H1 (cell line): ENCODE data around the gene CD34.

Experiments
- ATF2 ChIP-seq: IDR thresholded peaks from 2 replicates; pipeline ENCODE4 v1.6.1; 2012; ENCODE audit warnings: low read length, inconsistent platforms
- BRCA1 ChIP-seq: IDR thresholded peaks from 2 replicates; pipeline ENCODE4 v1.6.1; 2012; ENCODE audit warnings: low read depth, low read length, improper control_type of control experiment
- EZH2 ChIP-seq: fragments of 200-600 bp; sonication (generic); IDR thresholded peaks from 2 replicates; pipeline ENCODE4 v1.7.1; 2012; ENCODE audit warnings: low read depth, mild to moderate bottlenecking, moderate library complexity, low read length, inconsistent platforms; ENCODE audit not compliant: severe bottlenecking
- RFX5 ChIP-seq: IDR thresholded peaks from 2 replicates; pipeline ENCODE4 v1.6.1; 2011; ENCODE audit warnings: low read depth, low read length, improper control_type of control experiment, borderline replicate concordance
- SIN3A ChIP-seq, 2 experiments: IDR thresholded peaks in 1 of 2; conservative IDR thresholded peaks in 1 of 2; 2 replicates each; pipeline ENCODE4 v1.6.1; 2011 to 2012; ENCODE audit warnings: low read length in 2 of 2, improper control_type of control experiment in 1 of 2, low read depth in 1 of 2, mild to moderate bottlenecking in 1 of 2
- TF ChIP-seq, protein P1 (sequence below): IDR thresholded peaks from 2 replicates; pipeline ENCODE4 v1.6.1; 2012; ENCODE audit warnings: inconsistent platforms
- TF ChIP-seq, protein P2 (sequence below), 3 experiments: IDR thresholded peaks; 1 replicate in 2 of 3; 2 replicates in 1 of 3; pipeline versions ENCODE4 v1.5.1 to v1.6.1; 2011; ENCODE audit warnings: low read length in 3 of 3, mild to moderate bottlenecking in 3 of 3, inconsistent platforms in 2 of 3, low read depth in 1 of 3, moderate library complexity in 1 of 3; ENCODE audit not compliant: insufficient read depth in 1 of 3; ENCODE audit errors: control extremely low read depth in 1 of 3

- TF ChIP-seq, protein P1, sequence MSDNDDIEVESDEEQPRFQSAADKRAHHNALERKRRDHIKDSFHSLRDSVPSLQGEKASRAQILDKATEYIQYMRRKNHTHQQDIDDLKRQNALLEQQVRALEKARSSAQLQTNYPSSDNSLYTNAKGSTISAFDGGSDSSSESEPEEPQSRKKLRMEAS: no peak
- TF ChIP-seq, protein P2, sequence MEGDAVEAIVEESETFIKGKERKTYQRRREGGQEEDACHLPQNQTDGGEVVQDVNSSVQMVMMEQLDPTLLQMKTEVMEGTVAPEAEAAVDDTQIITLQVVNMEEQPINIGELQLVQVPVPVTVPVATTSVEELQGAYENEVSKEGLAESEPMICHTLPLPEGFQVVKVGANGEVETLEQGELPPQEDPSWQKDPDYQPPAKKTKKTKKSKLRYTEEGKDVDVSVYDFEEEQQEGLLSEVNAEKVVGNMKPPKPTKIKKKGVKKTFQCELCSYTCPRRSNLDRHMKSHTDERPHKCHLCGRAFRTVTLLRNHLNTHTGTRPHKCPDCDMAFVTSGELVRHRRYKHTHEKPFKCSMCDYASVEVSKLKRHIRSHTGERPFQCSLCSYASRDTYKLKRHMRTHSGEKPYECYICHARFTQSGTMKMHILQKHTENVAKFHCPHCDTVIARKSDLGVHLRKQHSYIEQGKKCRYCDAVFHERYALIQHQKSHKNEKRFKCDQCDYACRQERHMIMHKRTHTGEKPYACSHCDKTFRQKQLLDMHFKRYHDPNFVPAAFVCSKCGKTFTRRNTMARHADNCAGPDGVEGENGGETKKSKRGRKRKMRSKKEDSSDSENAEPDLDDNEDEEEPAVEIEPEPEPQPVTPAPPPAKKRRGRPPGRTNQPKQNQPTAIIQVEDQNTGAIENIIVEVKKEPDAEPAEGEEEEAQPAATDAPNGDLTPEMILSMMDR (IDR thresholded peaks at IDR 0.05; ENCODE audit: control extremely low read depth in 1 of 3, insufficient read depth in 1 of 3, low read depth in 1 of 3, low read length in 3 of 3): no peak
- TF ChIP-seq SIN3A (conservative IDR thresholded peaks at IDR 0.05 in 1 of 2, IDR thresholded peaks at IDR 0.05 in 1 of 2; ENCODE audit: low read depth in 1 of 2, low read length in 2 of 2): no peak
- TF ChIP-seq RFX5: no peak
- TF ChIP-seq EZH2: no peak
- TF ChIP-seq BRCA1: no peak
- no peak for TF ChIP-seq ATF2
Observed at GRCh38 chr1:207848234-207848633, 62.7 kb downstream of the CD34 start.
